HUDEP-2 (cell line): Measurements from ENCODE around the gene RNASE8.
A peak's percentile ranks its signal among the peaks of the same experiment; 100 is the strongest.

Source experiments
- DNase-seq, 76 experiments: peaks; one replicate each; lab custom pipeline; 2025; ENCODE audit not compliant: unreplicated experiment in 76 of 76; lab: John Stamatoyannopoulos, UW

Gene RNASE8

GRCh38 chr14:21071225-21072030 lies 13.8 kb downstream of the RNASE8 start:
- peak in 6 of 76 experiments; percentile 4 to 31 (median 22) for DNase-seq

GRCh38 chr14:21072031-21072473 lies 14.4 kb downstream of the RNASE8 start:
- DNase-seq = no peak

GRCh38 chr14:21072781-21073339 lies 15.2 kb downstream of the RNASE8 start:
- no peak for DNase-seq

- DNase-seq = no peak
These were observed 16.3 kb downstream of the RNASE8 start for GRCh38 chr14:21073921-21074320.

- no peak for DNase-seq
These were observed 17.0 kb downstream of the RNASE8 start for GRCh38 chr14:21074398-21075272.

GRCh38 chr14:21075719-21076437 lies 18.3 kb downstream of the RNASE8 start:
- DNase-seq = no peak

GRCh38 chr14:21077672-21078071 lies 20.1 kb downstream of the RNASE8 start:
- no peak for DNase-seq

- DNase-seq = no peak
These were observed 20.7 kb downstream of the RNASE8 start for GRCh38 chr14:21078287-21078686.

- no peak for DNase-seq
These were observed 21.1 kb downstream of the RNASE8 start for GRCh38 chr14:21078726-21079125.

GRCh38 chr14:21081521-21082142 lies 24.0 kb downstream of the RNASE8 start:
- no peak for DNase-seq

- DNase-seq = no peak
These were observed 26.1 kb downstream of the RNASE8 start for GRCh38 chr14:21083565-21084325.

GRCh38 chr14:21084396-21084795 lies 26.8 kb downstream of the RNASE8 start:
- DNase-seq = no peak

GRCh38 chr14:21084998-21085853 lies 27.6 kb downstream of the RNASE8 start:
- DNase-seq = no peak

GRCh38 chr14:21086908-21087293 lies 29.3 kb downstream of the RNASE8 start:
- no peak for DNase-seq

- peak in 2 of 76 experiments; percentile 12 to 53 for DNase-seq
These were observed 29.9 kb downstream of the RNASE8 start for GRCh38 chr14:21087294-21088091.

GRCh38 chr14:21088687-21089086 lies 31.1 kb downstream of the RNASE8 start:
- no peak for DNase-seq

- no peak for DNase-seq
These were observed 31.6 kb downstream of the RNASE8 start for GRCh38 chr14:21089271-21089670.

- no peak for DNase-seq
These were observed 32.2 kb downstream of the RNASE8 start for GRCh38 chr14:21089877-21090193.
